GM21526 (cell line): ENCODE measurements around the gene FRMD5.
"Not testable (repeated sequence)": the region's sequence is repeated elsewhere in the genome, so short reads cannot be mapped to it uniquely, and the experiment has no call there.

Experiments
- ATAC-seq: cut with Tn5 transposase; IDR thresholded peaks from one replicate; pipeline ENCODE4 v1.9.1; 2021; ENCODE audit warnings: moderate library complexity; ENCODE audit not compliant: unreplicated experiment, low FRiP score

FRMD5 gene

GRCh38 chr15:43873651-43874050, 321.4 kb downstream of the FRMD5 start:
- no peak for ATAC-seq

GRCh38 chr15:43872416-43873020, 322.6 kb downstream of the FRMD5 start:
- no peak for ATAC-seq

GRCh38 chr15:43871835-43872234, 323.2 kb downstream of the FRMD5 start:
- no peak for ATAC-seq

GRCh38 chr15:43868406-43868805, 326.7 kb downstream of the FRMD5 start:
- no peak for ATAC-seq

- no peak for ATAC-seq
Measured at GRCh38 chr15:43867096-43867495, 328.0 kb downstream of the FRMD5 start.

- not testable (repeated sequence) for ATAC-seq
Measured at GRCh38 chr15:43866636-43867035, 328.4 kb downstream of the FRMD5 start.

- no peak for ATAC-seq
Measured at GRCh38 chr15:43859546-43859945, 335.5 kb downstream of the FRMD5 start.

- ATAC-seq = no peak
Measured at GRCh38 chr15:43854801-43855200, 340.3 kb downstream of the FRMD5 start.

- ATAC-seq = no peak
Measured at GRCh38 chr15:43852607-43853006, 342.5 kb downstream of the FRMD5 start.

- ATAC-seq = no peak
Measured at GRCh38 chr15:43851251-43851650, 343.8 kb downstream of the FRMD5 start.

GRCh38 chr15:43845421-43845820, 349.6 kb downstream of the FRMD5 start:
- no peak for ATAC-seq

GRCh38 chr15:43832485-43832884, 362.6 kb downstream of the FRMD5 start:
- ATAC-seq = not testable (repeated sequence)

- ATAC-seq = not testable (repeated sequence)
Measured at GRCh38 chr15:43831519-43832052, 363.5 kb downstream of the FRMD5 start.

- not testable (repeated sequence) for ATAC-seq
Measured at GRCh38 chr15:43830691-43831275, 364.3 kb downstream of the FRMD5 start.

- not testable (repeated sequence) for ATAC-seq
Measured at GRCh38 chr15:43829951-43830540, 365.0 kb downstream of the FRMD5 start.

GRCh38 chr15:43828061-43828657, 366.9 kb downstream of the FRMD5 start:
- ATAC-seq = no peak

- peak; percentile 60 for ATAC-seq
Measured at GRCh38 chr15:43826508-43827341, 368.3 kb downstream of the FRMD5 start, which contains the start of gene WDR76. Gene WDR76, plus strand, starts transcription at chr15:43827002. Its CDS starts 31 bp downstream, at chr15:43827033.

- ATAC-seq = no peak
Measured at GRCh38 chr15:43826029-43826507, 369.0 kb downstream of the FRMD5 start.

GRCh38 chr15:43825305-43825704, 369.8 kb downstream of the FRMD5 start:
- not testable (repeated sequence) for ATAC-seq
